ENCODE results near the gene CCDC61.

CCDC61 gene

DNA sequence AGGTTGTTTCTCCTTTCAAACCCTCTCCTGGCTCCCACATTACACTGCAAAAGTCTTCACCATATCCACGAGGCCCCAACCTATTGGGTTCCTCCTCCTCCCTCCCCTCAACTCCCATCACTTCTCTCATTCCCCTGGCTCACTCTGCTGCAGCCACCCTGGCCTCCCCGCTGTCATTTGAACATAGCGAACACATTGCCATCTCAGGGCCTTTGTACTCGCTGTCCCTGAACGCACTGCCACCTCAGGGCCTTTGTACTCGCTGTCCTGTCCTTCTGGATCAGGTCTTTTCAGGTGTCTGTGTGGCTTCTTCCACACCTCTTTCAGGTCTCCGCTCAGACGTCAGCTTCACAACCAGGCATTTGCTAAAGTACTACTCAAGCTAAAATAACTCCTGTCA lies 1.7 kb downstream of the CCDC61 start:
- H3K27me3 Mint-ChIP-seq = no peaks in the 10 kb centered on the region
- no peak overlapping the region for H3K4me3 Mint-ChIP-seq
- H3K36me3 Mint-ChIP-seq (ENCODE audit: low read depth) = peaks cover 7% of the 10 kb centered on the region
- no peak overlapping the region for H3K27ac Mint-ChIP-seq
- H3K4me1 Mint-ChIP-seq (ENCODE audit: low read depth) = peaks cover 37% of the 10 kb centered on the region
- no peaks in the 10 kb centered on the region for H3K9me3 Mint-ChIP-seq

- Mint-ChIP-seq H3K27me3 (no peaks in the 10 kb centered on the region), H3K4me1 (ENCODE audit: low read depth) (peaks cover 37% of the 10 kb centered on the region), H3K9me3 (no peaks in the 10 kb centered on the region), H3K4me3 (no peak overlapping the region), H3K27ac (no peak overlapping the region), H3K36me3 (ENCODE audit: low read depth) (peaks cover 7% of the 10 kb centered on the region)
Measured at GRCh38 chr19:45998834-45999233, 3.6 kb downstream of the CCDC61 start.

- Mint-ChIP-seq H3K27me3 (no peaks in the 10 kb centered on the region), H3K27ac (no peak overlapping the region), H3K9me3 (no peaks in the 10 kb centered on the region), H3K36me3 (ENCODE audit: low read depth) (peaks cover 7% of the 10 kb centered on the region), H3K4me1 (ENCODE audit: low read depth) (peaks cover 37% of the 10 kb centered on the region), H3K4me3 (peak overlapping the region; percentile 15)
Measured at GRCh38 chr19:45999653-46000121, 4.4 kb downstream of the CCDC61 start.

DNA sequence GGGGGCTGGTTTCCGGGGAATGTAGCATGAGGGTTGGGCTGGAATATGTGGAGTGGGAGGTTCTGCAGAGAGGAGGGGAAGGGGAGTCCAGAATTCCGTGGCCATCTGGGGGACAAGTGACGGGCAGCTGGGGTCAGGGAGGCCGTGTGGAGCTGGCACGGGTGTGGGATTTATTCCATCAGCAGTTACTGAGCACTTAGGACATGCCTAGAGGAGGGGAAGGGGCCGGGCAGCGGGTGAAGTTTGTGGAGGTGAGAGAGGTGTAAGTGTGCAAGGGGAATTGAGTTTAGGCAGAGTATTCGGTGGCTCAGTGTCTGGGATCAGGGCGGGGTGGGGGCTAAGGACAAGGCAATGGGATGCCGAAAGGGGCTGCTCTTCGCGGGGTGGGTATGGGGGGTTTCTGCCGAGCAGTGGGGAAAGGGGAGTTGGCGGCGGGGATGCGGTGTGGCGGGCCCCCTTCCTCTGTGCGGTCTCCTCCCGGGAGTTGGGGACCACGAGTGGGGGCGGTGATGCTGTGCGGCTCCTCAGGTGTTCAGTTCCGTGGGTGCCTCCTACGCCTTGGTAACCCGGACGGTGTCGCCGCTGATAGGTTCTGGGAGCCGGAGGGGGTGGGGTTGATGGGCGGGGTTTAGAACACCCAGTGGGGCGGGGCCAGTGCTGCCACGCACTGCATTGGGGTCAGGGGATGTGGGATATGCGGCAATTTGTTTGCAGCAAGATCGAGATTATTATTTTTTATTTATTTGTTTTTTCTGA lies 5.4 kb downstream of the CCDC61 start:
- peaks cover 7% of the 10 kb centered on the region for H3K36me3 Mint-ChIP-seq (ENCODE audit: low read depth)
- peaks cover 37% of the 10 kb centered on the region for H3K4me1 Mint-ChIP-seq (ENCODE audit: low read depth)
- peak overlapping the region; percentile 48 for H3K4me3 Mint-ChIP-seq
- no peaks in the 10 kb centered on the region for H3K9me3 Mint-ChIP-seq
- H3K27me3 Mint-ChIP-seq = no peaks in the 10 kb centered on the region
- no peak overlapping the region for H3K27ac Mint-ChIP-seq

GRCh38 chr19:46002678-46003275 lies 7.5 kb downstream of the CCDC61 start:
- Mint-ChIP-seq H3K9me3 (no peaks in the 10 kb centered on the region), H3K27ac (no peak overlapping the region), H3K4me1 (ENCODE audit: low read depth) (peaks cover 24% of the 10 kb centered on the region)

DNA sequence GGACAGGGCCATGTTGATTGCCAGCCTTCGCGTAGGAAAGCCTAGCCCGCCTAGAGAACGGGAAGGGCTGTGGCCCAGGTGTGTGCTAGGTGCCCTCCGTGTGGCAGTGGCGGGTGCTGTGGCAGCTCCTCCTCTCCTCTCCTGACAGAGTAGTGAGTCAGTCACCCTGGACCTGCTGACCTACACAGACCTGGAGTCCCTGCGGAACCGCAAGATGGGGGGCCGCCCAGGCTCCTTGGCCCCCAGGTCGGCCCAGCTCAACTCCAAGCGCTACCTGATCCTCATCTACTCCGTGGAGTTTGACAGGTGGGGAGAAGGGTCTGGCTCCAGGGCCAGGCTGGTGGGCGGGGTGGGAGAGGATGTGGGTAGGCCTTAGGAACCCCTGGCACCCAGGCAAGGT lies 11.1 kb downstream of the CCDC61 start:
- Mint-ChIP-seq H3K36me3 (ENCODE audit: low read depth) (peaks cover 21% of the 10 kb centered on the region), H3K4me1 (ENCODE audit: low read depth) (no peaks in the 10 kb centered on the region), H3K27me3 (no peaks in the 10 kb centered on the region), H3K4me3 (no peak overlapping the region), H3K27ac (no peak overlapping the region), H3K9me3 (no peaks in the 10 kb centered on the region)

More at GRCh38 chr19:46002678-46003275, 7.5 kb downstream of the CCDC61 start:
- Mint-ChIP-seq H3K36me3 (ENCODE audit: low read depth) (peaks cover 14% of the 10 kb centered on the region), H3K4me3 (no peak overlapping the region), H3K27me3 (no peaks in the 10 kb centered on the region)

- H3K27me3 Mint-ChIP-seq = peaks cover 10% of the 10 kb centered on the region
- H3K4me1 Mint-ChIP-seq (ENCODE audit: low read depth) = peaks cover 6% of the 10 kb centered on the region
- H3K9me3 Mint-ChIP-seq = no peaks in the 10 kb centered on the region
- H3K27ac Mint-ChIP-seq = no peak overlapping the region
- H3K36me3 Mint-ChIP-seq (ENCODE audit: low read depth) = peaks cover 30% of the 10 kb centered on the region
- no peak overlapping the region for H3K4me3 Mint-ChIP-seq
Measured at GRCh38 chr19:46009530-46010510, 14.6 kb downstream of the CCDC61 start.

- peaks cover 17% of the 10 kb centered on the region for H3K36me3 Mint-ChIP-seq (ENCODE audit: low read depth)
- H3K27ac Mint-ChIP-seq = no peak overlapping the region
- H3K4me1 Mint-ChIP-seq (ENCODE audit: low read depth) = peaks cover 17% of the 10 kb centered on the region
- no peak overlapping the region for H3K4me3 Mint-ChIP-seq
- peaks cover 19% of the 10 kb centered on the region for H3K27me3 Mint-ChIP-seq
- no peaks in the 10 kb centered on the region for H3K9me3 Mint-ChIP-seq
Measured at GRCh38 chr19:46014534-46014933, 19.3 kb downstream of the CCDC61 start.

GRCh38 chr19:46014941-46015686 lies 19.8 kb downstream of the CCDC61 start:
- Mint-ChIP-seq H3K27me3 (peaks cover 19% of the 10 kb centered on the region), H3K27ac (no peak overlapping the region), H3K36me3 (ENCODE audit: low read depth) (peaks cover 12% of the 10 kb centered on the region), H3K4me3 (peak overlapping the region; percentile 54), H3K4me1 (ENCODE audit: low read depth) (peaks cover 17% of the 10 kb centered on the region), H3K9me3 (no peaks in the 10 kb centered on the region)

DNA sequence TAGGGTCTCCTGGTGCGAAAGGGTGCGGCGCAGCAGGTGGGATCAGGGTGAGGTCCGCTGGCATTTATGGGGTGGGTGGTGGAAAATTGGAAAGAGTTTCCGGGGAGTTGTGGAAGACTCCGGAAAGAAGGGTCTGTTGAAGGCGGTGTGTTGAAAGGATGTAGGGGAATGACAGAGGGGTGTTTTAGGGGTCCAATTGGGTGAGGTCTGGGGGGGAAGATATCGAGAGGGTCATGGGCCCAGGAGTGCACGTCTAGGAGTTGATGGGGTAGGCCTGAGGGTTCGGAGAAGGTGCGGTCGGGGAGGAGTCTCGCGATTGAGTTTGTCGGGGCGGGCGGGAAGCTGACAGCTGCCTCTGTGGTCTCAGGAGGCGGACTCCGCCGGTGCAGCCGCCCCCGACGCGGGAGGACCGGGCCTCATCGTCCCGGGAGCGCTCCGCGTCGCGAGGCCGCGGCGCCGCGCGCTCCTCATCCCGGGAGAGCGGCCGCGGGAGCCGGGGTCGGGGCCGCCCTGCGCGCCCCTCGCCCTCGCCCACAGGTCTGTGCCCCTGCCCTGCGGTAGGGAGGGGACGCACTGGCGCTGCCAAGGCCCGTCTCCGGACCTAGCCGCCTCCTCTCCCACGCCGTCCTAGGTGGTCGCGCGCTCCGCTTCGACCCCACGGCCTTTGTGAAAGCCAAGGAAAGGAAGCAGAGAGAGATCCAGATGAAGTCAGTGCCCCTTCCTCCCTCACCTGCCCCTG lies 20.6 kb downstream of the CCDC61 start:
- H3K27ac Mint-ChIP-seq = peak overlapping the region; percentile 31
- peaks cover 10% of the 10 kb centered on the region for H3K36me3 Mint-ChIP-seq (ENCODE audit: low read depth)
- peaks cover 19% of the 10 kb centered on the region for H3K27me3 Mint-ChIP-seq
- H3K9me3 Mint-ChIP-seq = no peaks in the 10 kb centered on the region
- peaks cover 17% of the 10 kb centered on the region for H3K4me1 Mint-ChIP-seq (ENCODE audit: low read depth)
- peak overlapping the region; percentile 80 for H3K4me3 Mint-ChIP-seq

- no peaks in the 10 kb centered on the region for H3K9me3 Mint-ChIP-seq
- peak overlapping the region; percentile 31 for H3K27ac Mint-ChIP-seq
- peak overlapping the region; percentile 80 for H3K4me3 Mint-ChIP-seq
- peaks cover 19% of the 10 kb centered on the region for H3K27me3 Mint-ChIP-seq
- peaks cover 17% of the 10 kb centered on the region for H3K4me1 Mint-ChIP-seq (ENCODE audit: low read depth)
- peaks cover 7% of the 10 kb centered on the region for H3K36me3 Mint-ChIP-seq (ENCODE audit: low read depth)
Measured at GRCh38 chr19:46016426-46017094, 21.3 kb downstream of the CCDC61 start.

DNA sequence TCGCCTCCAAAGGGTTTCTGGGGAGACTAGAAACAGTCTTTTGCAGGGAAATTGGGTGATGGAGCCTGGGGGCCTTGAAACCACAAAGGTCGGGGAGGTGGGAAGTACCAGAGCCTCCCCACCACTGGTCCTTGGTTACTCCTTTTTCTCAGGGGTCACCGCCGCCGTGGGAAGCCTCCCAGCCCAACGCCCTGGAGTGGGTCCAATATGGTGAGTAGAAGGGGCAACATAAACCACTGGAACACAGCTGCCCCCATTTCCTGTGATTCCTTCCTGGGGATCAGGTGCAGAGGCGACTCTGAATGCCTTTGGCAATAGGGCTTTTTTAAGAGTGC lies 21.8 kb downstream of the CCDC61 start:
- H3K9me3 Mint-ChIP-seq = no peaks in the 10 kb centered on the region
- peaks cover 6% of the 10 kb centered on the region for H3K36me3 Mint-ChIP-seq (ENCODE audit: low read depth)
- peaks cover 22% of the 10 kb centered on the region for H3K27me3 Mint-ChIP-seq
- H3K4me3 Mint-ChIP-seq = peak overlapping the region; percentile 18
- H3K4me1 Mint-ChIP-seq (ENCODE audit: low read depth) = peaks cover 17% of the 10 kb centered on the region
- H3K27ac Mint-ChIP-seq = no peak overlapping the region

DNA sequence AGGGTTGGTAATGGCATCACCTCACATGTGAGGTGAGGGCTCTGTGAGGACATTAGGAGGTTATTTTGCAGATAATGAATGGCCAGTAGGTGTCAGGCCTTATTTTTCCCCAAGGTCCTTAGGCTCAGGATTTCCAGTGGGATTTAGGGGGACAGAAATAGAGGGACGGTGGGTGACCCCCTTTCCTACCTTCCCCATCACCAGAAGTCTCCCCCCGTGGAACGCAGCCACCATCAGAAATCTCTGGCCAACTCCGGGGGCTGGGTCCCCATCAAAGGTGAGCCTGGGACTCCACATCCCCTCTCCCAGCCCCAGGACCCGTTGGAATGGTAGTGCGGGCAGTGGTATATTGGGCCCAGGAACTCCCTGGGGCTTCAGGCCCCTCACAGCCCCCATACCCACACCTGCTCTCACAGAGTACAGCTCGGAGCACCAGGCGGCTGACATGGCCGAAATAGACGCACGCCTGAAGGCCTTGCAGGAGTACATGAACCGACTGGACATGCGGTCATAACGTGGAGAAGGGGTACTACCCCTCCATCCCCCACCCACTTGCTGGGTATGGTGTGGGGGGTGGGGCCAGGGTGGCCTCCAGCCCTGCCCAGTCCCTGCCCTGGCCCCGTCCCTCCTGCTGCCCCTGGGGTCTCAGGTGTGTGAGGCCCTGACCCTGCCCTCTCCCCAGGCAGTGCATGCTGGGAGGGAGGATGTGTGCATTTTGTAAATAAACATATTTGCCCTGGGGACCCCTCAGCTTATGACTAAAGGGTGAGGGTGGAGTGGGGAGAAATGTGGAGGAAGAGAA lies 22.8 kb downstream of the CCDC61 start:
- peaks cover 17% of the 10 kb centered on the region for H3K4me1 Mint-ChIP-seq (ENCODE audit: low read depth)
- no peak overlapping the region for H3K4me3 Mint-ChIP-seq
- H3K9me3 Mint-ChIP-seq = no peaks in the 10 kb centered on the region
- no peak overlapping the region for H3K27ac Mint-ChIP-seq
- H3K36me3 Mint-ChIP-seq (ENCODE audit: low read depth) = peaks cover 6% of the 10 kb centered on the region
- peaks cover 18% of the 10 kb centered on the region for H3K27me3 Mint-ChIP-seq

All from stimulated activated naive CD8-positive, alpha-beta T cell treated with anti-CD3 and anti-CD28 coated beads, Interleukin-15, Interleukin-2, amounts not matched to agents 100 ng/mL and 50 ng/mL, for 24 hours (primary cell).